IMR-90 (cell line): Measurements from ENCODE around the gene MVP.

Experiments
- CTCF ChIP-seq: conservative IDR thresholded peaks from 2 replicates; pipeline ENCODE4 v1.5.1; 2012; ENCODE audit warnings: mild to moderate bottlenecking, low read depth, low read length, improper control_type of control experiment
- POLR2A ChIP-seq: IDR thresholded peaks from 2 replicates; pipeline ENCODE4 v1.6.1; 2012; ENCODE audit warnings: mild to moderate bottlenecking, low read depth, low read length
- RAD21 ChIP-seq: IDR thresholded peaks from 2 replicates; pipeline ENCODE4 v1.6.1; 2012; ENCODE audit warnings: low read length, improper control_type of control experiment
- RFX5 ChIP-seq: IDR thresholded peaks from 2 replicates; pipeline ENCODE4 v1.8.0; 2012; ENCODE audit warnings: low read depth, mild to moderate bottlenecking, low read length, moderate library complexity
- SMC3 ChIP-seq: fragments of 150-350 bp; IDR thresholded peaks from 2 replicates; pipeline ENCODE4 v1.6.1; 2016; ENCODE audit warnings: low read depth, mild to moderate bottlenecking, antibody characterized with exemption, low read length, moderate library complexity

- TF ChIP-seq CTCF (no peak), POLR2A (no peak), RAD21 (no peak), SMC3 (no peak), RFX5 (no peak)
Observed at GRCh38 chr16:29815032-29815721, 5.1 kb upstream of the MVP start.
